ENCODE results near the gene CHST5.

DNA sequence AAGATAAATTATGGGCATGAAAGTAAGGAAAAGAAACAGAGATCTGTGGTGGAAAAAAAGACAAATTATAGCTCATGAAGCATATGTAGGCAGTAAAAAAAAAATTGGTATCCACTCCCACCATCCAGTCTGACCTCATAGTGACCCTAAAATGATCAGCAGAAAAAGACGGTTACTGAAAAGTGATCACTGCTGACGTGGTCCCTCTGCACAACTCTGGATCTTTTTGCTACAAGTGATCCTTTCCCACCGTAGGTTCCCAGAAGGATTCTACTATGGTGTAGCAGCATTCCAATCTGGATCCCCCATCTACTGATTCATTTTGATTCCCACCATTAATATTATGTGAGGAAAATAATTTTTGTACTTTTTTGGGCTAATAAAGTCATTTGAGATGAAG, 29.8 kb downstream of the CHST5 start:
- TF ChIP-seq, protein P1, sequence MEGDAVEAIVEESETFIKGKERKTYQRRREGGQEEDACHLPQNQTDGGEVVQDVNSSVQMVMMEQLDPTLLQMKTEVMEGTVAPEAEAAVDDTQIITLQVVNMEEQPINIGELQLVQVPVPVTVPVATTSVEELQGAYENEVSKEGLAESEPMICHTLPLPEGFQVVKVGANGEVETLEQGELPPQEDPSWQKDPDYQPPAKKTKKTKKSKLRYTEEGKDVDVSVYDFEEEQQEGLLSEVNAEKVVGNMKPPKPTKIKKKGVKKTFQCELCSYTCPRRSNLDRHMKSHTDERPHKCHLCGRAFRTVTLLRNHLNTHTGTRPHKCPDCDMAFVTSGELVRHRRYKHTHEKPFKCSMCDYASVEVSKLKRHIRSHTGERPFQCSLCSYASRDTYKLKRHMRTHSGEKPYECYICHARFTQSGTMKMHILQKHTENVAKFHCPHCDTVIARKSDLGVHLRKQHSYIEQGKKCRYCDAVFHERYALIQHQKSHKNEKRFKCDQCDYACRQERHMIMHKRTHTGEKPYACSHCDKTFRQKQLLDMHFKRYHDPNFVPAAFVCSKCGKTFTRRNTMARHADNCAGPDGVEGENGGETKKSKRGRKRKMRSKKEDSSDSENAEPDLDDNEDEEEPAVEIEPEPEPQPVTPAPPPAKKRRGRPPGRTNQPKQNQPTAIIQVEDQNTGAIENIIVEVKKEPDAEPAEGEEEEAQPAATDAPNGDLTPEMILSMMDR (conservative IDR thresholded peaks at IDR 0.05): no peak
- no peak for TF ChIP-seq ZFX (IDR thresholded peaks at IDR 0.05)

Measured in C4-2B (cell line).